ENCODE data around the gene PHACTR3. TPM values are rescaled to one million over a fixed set of nuclear protein-coding genes. Genes with fewer than 3 reads are reported as not detected.

PHACTR3 gene
- total RNA-seq, 1 experiment from 2014 or later = not detected

GRCh38 chr20:59828125-59829053 is 224.0 kb downstream of the PHACTR3 start:
- no peak overlapping the region for H3K27ac ChIP-seq (ENCODE audit: low read depth, low read length)
- ChIA-PET RAD21 (ENCODE audit: low non-redundant PET in 1 of 2, low total read pairs in 2 of 2, uncharacterized antibody in 2 of 2, unreplicated experiment in 2 of 2) (no interaction called here), CTCF (no interaction called here), POLR2A (no interaction called here)
- H3K4me3 ChIP-seq (replicated peaks in 1 of 2; ENCODE audit: low read depth in 1 of 2, low read length in 2 of 2) = no peak overlapping the region
- H3K4me2 ChIP-seq (ENCODE audit: low read length) = no peak overlapping the region
- no peaks in the 10 kb centered on the region for H3K9me2 ChIP-seq (ENCODE audit: insufficient read depth)
- no peaks in the 10 kb centered on the region for H3K9me3 ChIP-seq (ENCODE audit: control insufficient read depth in 1 of 2, insufficient read depth in 1 of 2, low read depth in 1 of 2, low read length in 2 of 2)
- no peaks in the 10 kb centered on the region; a peak in 1 of 4 replicates for H3K4me1 ChIP-seq (ENCODE audit: control insufficient read depth in 1 of 2, insufficient read depth in 2 of 2, low read length in 2 of 2)
- TF ChIP-seq JUND (IDR thresholded peaks at IDR 0.05) (no peak), EZH2 (IDR thresholded peaks at IDR 0.05) (no peak), ELF1 (IDR thresholded peaks at IDR 0.05; ENCODE audit: borderline replicate concordance, low read depth) (no peak), REST (IDR thresholded peaks at IDR 0.05; ENCODE audit: low read depth) (no peak), ZBTB33 (IDR thresholded peaks at IDR 0.05; ENCODE audit: extremely low read depth, insufficient replicate concordance, low read length) (no peak)
- TF ChIP-seq, protein P1, sequence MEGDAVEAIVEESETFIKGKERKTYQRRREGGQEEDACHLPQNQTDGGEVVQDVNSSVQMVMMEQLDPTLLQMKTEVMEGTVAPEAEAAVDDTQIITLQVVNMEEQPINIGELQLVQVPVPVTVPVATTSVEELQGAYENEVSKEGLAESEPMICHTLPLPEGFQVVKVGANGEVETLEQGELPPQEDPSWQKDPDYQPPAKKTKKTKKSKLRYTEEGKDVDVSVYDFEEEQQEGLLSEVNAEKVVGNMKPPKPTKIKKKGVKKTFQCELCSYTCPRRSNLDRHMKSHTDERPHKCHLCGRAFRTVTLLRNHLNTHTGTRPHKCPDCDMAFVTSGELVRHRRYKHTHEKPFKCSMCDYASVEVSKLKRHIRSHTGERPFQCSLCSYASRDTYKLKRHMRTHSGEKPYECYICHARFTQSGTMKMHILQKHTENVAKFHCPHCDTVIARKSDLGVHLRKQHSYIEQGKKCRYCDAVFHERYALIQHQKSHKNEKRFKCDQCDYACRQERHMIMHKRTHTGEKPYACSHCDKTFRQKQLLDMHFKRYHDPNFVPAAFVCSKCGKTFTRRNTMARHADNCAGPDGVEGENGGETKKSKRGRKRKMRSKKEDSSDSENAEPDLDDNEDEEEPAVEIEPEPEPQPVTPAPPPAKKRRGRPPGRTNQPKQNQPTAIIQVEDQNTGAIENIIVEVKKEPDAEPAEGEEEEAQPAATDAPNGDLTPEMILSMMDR (IDR thresholded peaks at IDR 0.05 in 2 of 3, conservative IDR thresholded peaks at IDR 0.05 in 1 of 3; ENCODE audit: borderline replicate concordance in 1 of 3, insufficient read depth in 1 of 3, low read depth in 2 of 3, low read length in 2 of 3) = no peak
- H3K79me2 ChIP-seq (ENCODE audit: insufficient read depth, low read length) = no peaks in the 10 kb centered on the region
- intact Hi-C loops (cut with micrococcal nuclease) = no loop called here
- H3K27me3 ChIP-seq (ENCODE audit: insufficient read depth, low read length) = peaks cover 12% of the 10 kb centered on the region; the same call in 1 of the 2 replicates
- no peaks in the 10 kb centered on the region for H4K20me1 ChIP-seq (ENCODE audit: insufficient read depth)
- DNase-seq (ENCODE audit: low read depth, low spot score) (no peak), ATAC-seq (no peak)
- no TSS peak for BruUV-seq (replicated peaks)
- no peak overlapping the region for H2AFZ ChIP-seq (ENCODE audit: low read depth, low read length, poor library complexity, severe bottlenecking)
- H3K36me3 ChIP-seq (ENCODE audit: control insufficient read depth in 1 of 2, insufficient read depth in 2 of 2, low read length in 2 of 2) = no peaks in the 10 kb centered on the region
- no peak overlapping the region for H3K9ac ChIP-seq (ENCODE audit: low read length)

Data from HCT116 (cell line).